H9 (cell line): ENCODE results near the gene CPSF4L. TPM values are rescaled to one million over a fixed set of nuclear protein-coding genes. Genes with fewer than 3 reads are reported as not detected.

ENCODE experiments used
- DNase-seq: peaks from one replicate; pipeline ENCODE4 v3.0.0-alpha.2; 2017
- H2AFZ ChIP-seq: one replicate; pipeline ENCODE4 v1.6.1; 2013; ENCODE audit warnings: mild to moderate bottlenecking, low read length, control low read depth, moderate library complexity
- H2AK5ac ChIP-seq: 2 replicates; pipeline ENCODE4 v1.6.1; 2013; ENCODE audit warnings: low read length, control low read depth, mixed read lengths; ENCODE audit not compliant: insufficient read length
- H2BK120ac ChIP-seq: one replicate; pipeline ENCODE4 v1.6.1; 2013; ENCODE audit warnings: low read depth, mild to moderate bottlenecking, low read length, control low read depth, inconsistent platforms; ENCODE audit not compliant: poor library complexity, severe bottlenecking
- H2BK12ac ChIP-seq: 2 replicates; pipeline ENCODE4 v1.6.1; 2013; ENCODE audit warnings: low read length, control low read depth, mixed read lengths, low read depth; ENCODE audit not compliant: insufficient read length
- H2BK15ac ChIP-seq: 2 replicates; pipeline ENCODE4 v1.6.1; 2013; ENCODE audit warnings: low read depth, low read length, control low read depth
- H2BK20ac ChIP-seq: one replicate; pipeline ENCODE4 v1.6.1; 2013; ENCODE audit warnings: low read depth, mild to moderate bottlenecking, low read length, control low read depth, inconsistent platforms; ENCODE audit not compliant: poor library complexity, severe bottlenecking
- H2BK5ac ChIP-seq: 2 replicates; pipeline ENCODE4 v1.6.1; 2013; ENCODE audit warnings: low read length, control low read depth, mixed read lengths; ENCODE audit not compliant: insufficient read length
- H3K14ac ChIP-seq: 2 replicates; pipeline ENCODE4 v1.6.1; 2013; ENCODE audit warnings: low read length, control low read depth; ENCODE audit not compliant: insufficient read depth
- H3K18ac ChIP-seq: 2 replicates; pipeline ENCODE4 v1.6.1; 2013; ENCODE audit warnings: low read depth, mild to moderate bottlenecking, mixed read lengths, low read length, control low read depth; ENCODE audit not compliant: insufficient read length
- H3K23ac ChIP-seq: 2 replicates; pipeline ENCODE4 v1.6.1; 2013; ENCODE audit warnings: low read length, control low read depth, mixed read lengths, low read depth; ENCODE audit not compliant: insufficient read length
- H3K23me2 ChIP-seq: 2 replicates; pipeline ENCODE4 v1.6.1; 2013; ENCODE audit warnings: low read depth, mild to moderate bottlenecking, mixed read lengths, low read length, control low read depth; ENCODE audit not compliant: insufficient read length, poor library complexity, severe bottlenecking
- H3K27ac ChIP-seq: 2 replicates; pipeline ENCODE4 v1.5.1; 2013; ENCODE audit warnings: low read length, control low read depth, mixed read lengths, low read depth; ENCODE audit not compliant: insufficient read length
- H3K27me3 ChIP-seq: 2 replicates; pipeline ENCODE4 v1.6.1; 2013; ENCODE audit warnings: low read length, control low read depth, inconsistent platforms; ENCODE audit not compliant: insufficient read depth
- H3K4ac ChIP-seq: 2 replicates; pipeline ENCODE4 v1.6.1; 2013; ENCODE audit warnings: low read depth, mild to moderate bottlenecking, control low read depth, inconsistent platforms, low read length, moderate library complexity
- H3K4me1 ChIP-seq: 2 replicates; pipeline ENCODE4 v1.6.1; 2013; ENCODE audit warnings: low read length, control low read depth, inconsistent platforms; ENCODE audit not compliant: insufficient read depth
- H3K4me2 ChIP-seq: 2 replicates; pipeline ENCODE4 v1.6.1; 2013; ENCODE audit warnings: low read length, control low read depth, mixed read lengths; ENCODE audit not compliant: insufficient read length, insufficient read depth
- H3K56ac ChIP-seq: 2 replicates; pipeline ENCODE4 v1.6.1; 2013; ENCODE audit warnings: low read depth, mild to moderate bottlenecking, mixed read lengths, low read length, control low read depth; ENCODE audit not compliant: insufficient read length
- H3K79me1 ChIP-seq: 2 replicates; pipeline ENCODE4 v1.6.1; 2013; ENCODE audit warnings: low read depth, mild to moderate bottlenecking, moderate library complexity, low read length, control low read depth, inconsistent platforms; ENCODE audit not compliant: insufficient read depth, poor library complexity, severe bottlenecking
- H3K79me2 ChIP-seq: 2 replicates; pipeline ENCODE4 v1.6.1; 2013; ENCODE audit warnings: low read length, control low read depth, inconsistent platforms; ENCODE audit not compliant: insufficient read depth
- H3K9ac ChIP-seq: 2 replicates; pipeline ENCODE4 v1.6.1; 2013; ENCODE audit warnings: low read length, control low read depth, mixed read lengths; ENCODE audit not compliant: insufficient read length; ENCODE audit errors: extremely low read depth
- H3K9me3 ChIP-seq: one replicate; pipeline ENCODE4 v1.6.1; 2013; ENCODE audit warnings: low read depth, low read length, inconsistent platforms; ENCODE audit not compliant: control insufficient read depth
- H3T11ph ChIP-seq: one replicate; pipeline ENCODE4 v1.6.1; 2013; ENCODE audit warnings: mild to moderate bottlenecking, low read length, control low read depth, inconsistent platforms
- H4K20me1 ChIP-seq: one replicate; pipeline ENCODE4 v1.6.1; 2013; ENCODE audit not compliant: control insufficient read depth, insufficient read length, insufficient read depth
- H4K5ac ChIP-seq: 2 replicates; pipeline ENCODE4 v1.6.1; 2013; ENCODE audit warnings: low read depth, mild to moderate bottlenecking, mixed read lengths, low read length, control low read depth; ENCODE audit not compliant: insufficient read length
- H4K8ac ChIP-seq: replicated peaks from 2 replicates; pipeline ENCODE4 v1.6.1; 2013; ENCODE audit warnings: low read length, control low read depth, mixed read lengths, low read depth; ENCODE audit not compliant: insufficient read length
- H4K91ac ChIP-seq: 2 replicates; pipeline ENCODE4 v1.6.1; 2013; ENCODE audit warnings: low read depth, mild to moderate bottlenecking, moderate library complexity, mixed read lengths, low read length, control low read depth; ENCODE audit not compliant: insufficient read length
- H3K27ac Mint-ChIP-seq, 3 experiments: 2 replicates in 2 of 3; 3 replicates in 1 of 3; pipeline ENCODE4 v1.8.0; 2020 to 2021; ENCODE audit warnings: mixed read lengths in 3 of 3, mild to moderate bottlenecking in 1 of 3, moderate library complexity in 1 of 3
- H3K27me3 Mint-ChIP-seq: 2 replicates; pipeline ENCODE4 v1.8.0; 2021; ENCODE audit warnings: low read depth, mild to moderate bottlenecking, moderate library complexity, mixed read lengths
- H3K36me3 Mint-ChIP-seq, 3 experiments: 2 replicates in 2 of 3; 3 replicates in 1 of 3; pipeline ENCODE4 v1.8.0; 2020 to 2021; ENCODE audit warnings: low read depth in 3 of 3, mixed read lengths in 3 of 3; ENCODE audit not compliant: insufficient read depth in 1 of 3
- H3K4me1 Mint-ChIP-seq, 2 experiments: 2 replicates each; pipeline ENCODE4 v1.8.0; 2020; ENCODE audit warnings: mixed read lengths in 2 of 2
- H3K4me3 Mint-ChIP-seq, 2 experiments: 2 replicates in 1 of 2; 3 replicates in 1 of 2; pipeline ENCODE4 v1.8.0; 2020 to 2021; ENCODE audit warnings: mild to moderate bottlenecking in 2 of 2, mixed read lengths in 2 of 2, moderate library complexity in 1 of 2
- H3K9me3 Mint-ChIP-seq, 2 experiments: 2 replicates in 1 of 2; 3 replicates in 1 of 2; pipeline ENCODE4 v1.8.0; 2020; ENCODE audit warnings: mild to moderate bottlenecking in 2 of 2, mixed read lengths in 2 of 2, moderate library complexity in 1 of 2
- WGBS: extraction: QIAGEN DNeasy Blood & Tissue Kit; methylation state at CpG from one replicate; pipeline ENCODE4 v1.1.7; 2013; ENCODE audit warnings: missing lambda C conversion rate, low lambda C conversion rate, mixed read lengths; ENCODE audit not compliant: insufficient read length; ENCODE audit errors: extremely low coverage; 5-methylcytosine and 5-hydroxymethylcytosine counted together
- total RNA-seq: library from RNA; stranded (reverse); gene quantifications from 2 replicates; pipeline ENCODE4 v1.2.1, GENCODE V29; 2021
- TF ChIP-seq, protein P1 (sequence below): fragments of 200-600 bp; sonication (generic); conservative IDR thresholded peaks from 3 replicates; pipeline ENCODE4 v1.8.0; 2021; ENCODE audit warnings: antibody characterized with exemption, mild to moderate bottlenecking

Gene CPSF4L
- total RNA-seq, 1 experiment from 2014 or later = not detected

GRCh38 chr17:73247726-73248125, 14.0 kb downstream of the CPSF4L start:
- TF ChIP-seq, protein P1, sequence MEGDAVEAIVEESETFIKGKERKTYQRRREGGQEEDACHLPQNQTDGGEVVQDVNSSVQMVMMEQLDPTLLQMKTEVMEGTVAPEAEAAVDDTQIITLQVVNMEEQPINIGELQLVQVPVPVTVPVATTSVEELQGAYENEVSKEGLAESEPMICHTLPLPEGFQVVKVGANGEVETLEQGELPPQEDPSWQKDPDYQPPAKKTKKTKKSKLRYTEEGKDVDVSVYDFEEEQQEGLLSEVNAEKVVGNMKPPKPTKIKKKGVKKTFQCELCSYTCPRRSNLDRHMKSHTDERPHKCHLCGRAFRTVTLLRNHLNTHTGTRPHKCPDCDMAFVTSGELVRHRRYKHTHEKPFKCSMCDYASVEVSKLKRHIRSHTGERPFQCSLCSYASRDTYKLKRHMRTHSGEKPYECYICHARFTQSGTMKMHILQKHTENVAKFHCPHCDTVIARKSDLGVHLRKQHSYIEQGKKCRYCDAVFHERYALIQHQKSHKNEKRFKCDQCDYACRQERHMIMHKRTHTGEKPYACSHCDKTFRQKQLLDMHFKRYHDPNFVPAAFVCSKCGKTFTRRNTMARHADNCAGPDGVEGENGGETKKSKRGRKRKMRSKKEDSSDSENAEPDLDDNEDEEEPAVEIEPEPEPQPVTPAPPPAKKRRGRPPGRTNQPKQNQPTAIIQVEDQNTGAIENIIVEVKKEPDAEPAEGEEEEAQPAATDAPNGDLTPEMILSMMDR = no peak; the same call in 2 of the 3 replicates
- Histone ChIP-seq H4K20me1 (no peaks in the 10 kb centered on the region), H4K91ac (no peak overlapping the region), H2AFZ (no peak overlapping the region), H2BK12ac (no peak overlapping the region), H3K23me2 (no peaks in the 10 kb centered on the region), H3K4me2 (no peak overlapping the region), H3T11ph (no peak overlapping the region), H4K8ac (no peak overlapping the region), H4K5ac (no peak overlapping the region), H3K23ac (no peak overlapping the region), H3K4ac (no peak overlapping the region), H2BK20ac (no peak overlapping the region), H2BK120ac (no peak overlapping the region), H3K27me3 (no peaks in the 10 kb centered on the region), H3K18ac (no peak overlapping the region), H3K27ac (no peak overlapping the region), H3K56ac (no peak overlapping the region), H2AK5ac (no peak overlapping the region), H3K9ac (no peak overlapping the region), H3K14ac (no peak overlapping the region), H2BK15ac (no peak overlapping the region), H3K79me2 (no peaks in the 10 kb centered on the region), H3K9me3 (no peaks in the 10 kb centered on the region), H3K79me1 (no peaks in the 10 kb centered on the region), H3K4me1 (no peaks in the 10 kb centered on the region), H2BK5ac (no peak overlapping the region)
- H3K27me3 Mint-ChIP-seq = peaks cover 8% of the 10 kb centered on the region
- H3K9me3 Mint-ChIP-seq = no peaks in the 10 kb centered on the region
- H3K27ac Mint-ChIP-seq = 0 out of 7 replicates have a peak overlapping the region, but pooled peaks of 1 of the 3 experiments have one; percentile 30
- H3K4me3 Mint-ChIP-seq = no peak overlapping the region
- DNase-seq = no peak
- H3K4me1 Mint-ChIP-seq = peaks cover 8 to 15% of the 10 kb centered on the region in 2 experiments; a peak in 3 of 4 replicates
- peaks cover 0 to 29% (median 21%) of the 10 kb centered on the region in 3 experiments; a peak in 6 of 7 replicates for H3K36me3 Mint-ChIP-seq
- no CpG with 5 or more reads among the region's 2 CpGs for WGBS
